Brain pericyte (primary cell): ENCODE data around the gene BPIFA2.
"Not testable (repeated sequence)": the region's sequence is repeated elsewhere in the genome, so short reads cannot be mapped to it uniquely, and the experiment has no call there.

Source experiments
- DNase-seq: peaks from one replicate; pipeline ENCODE4 v3.0.0-alpha.2; 2012; ENCODE audit warnings: low read depth, low spot score

BPIFA2 gene, protein sequence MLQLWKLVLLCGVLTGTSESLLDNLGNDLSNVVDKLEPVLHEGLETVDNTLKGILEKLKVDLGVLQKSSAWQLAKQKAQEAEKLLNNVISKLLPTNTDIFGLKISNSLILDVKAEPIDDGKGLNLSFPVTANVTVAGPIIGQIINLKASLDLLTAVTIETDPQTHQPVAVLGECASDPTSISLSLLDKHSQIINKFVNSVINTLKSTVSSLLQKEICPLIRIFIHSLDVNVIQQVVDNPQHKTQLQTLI

DNA sequence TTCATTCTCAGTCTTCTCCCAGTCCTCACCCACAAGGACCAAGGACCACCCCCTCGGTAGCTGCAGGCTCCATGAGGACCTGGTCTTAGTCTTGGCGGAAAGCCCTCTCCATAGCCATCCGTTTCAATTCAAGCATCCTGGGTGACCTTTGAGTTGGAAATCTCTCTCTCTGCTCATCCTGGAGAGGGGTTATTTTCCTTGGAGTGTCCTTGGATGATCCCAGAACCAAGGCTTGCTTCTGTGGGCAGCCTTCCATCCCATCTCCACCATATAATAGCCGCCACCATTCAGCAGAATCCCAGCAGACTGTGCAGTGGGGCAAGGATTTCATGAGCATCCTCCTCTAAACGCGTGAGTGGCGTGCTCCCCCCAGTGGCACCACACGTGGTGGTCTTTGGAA is at the start of gene BPIFA2:
Gene BPIFA2 (plus strand): TSS at position 301 of the 400 bp plus-strand sequence. CDS start 987 bp downstream, outside the sequence.
- no peak for DNase-seq

GRCh38 chr20:33119725-33120720 is 47.9 kb upstream of the BPIFA2 start:
- no peak for DNase-seq

GRCh38 chr20:33120934-33121333 is 47.0 kb upstream of the BPIFA2 start:
- DNase-seq, result no peak

DNA sequence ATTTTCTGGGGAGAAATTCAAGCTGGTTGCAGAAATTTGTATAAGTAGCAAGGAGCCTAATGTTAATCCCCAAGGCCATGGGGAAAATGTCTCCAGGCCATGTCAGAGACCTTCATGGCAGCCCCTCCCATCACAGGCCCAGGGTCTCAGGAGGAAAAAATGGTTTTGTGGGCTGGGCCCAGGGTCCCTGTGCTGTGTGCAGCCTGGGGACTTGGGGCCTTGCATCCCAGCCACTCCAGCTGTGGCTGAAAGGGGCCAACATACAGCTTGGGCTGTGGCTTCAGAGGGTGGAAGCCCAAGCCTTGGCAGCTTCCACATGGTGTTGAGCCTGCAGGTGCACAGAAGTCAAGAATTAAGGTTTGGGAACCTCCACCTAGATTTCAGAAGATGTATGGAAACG is 45.7 kb upstream of the BPIFA2 start:
- not testable (repeated sequence) for DNase-seq

DNA sequence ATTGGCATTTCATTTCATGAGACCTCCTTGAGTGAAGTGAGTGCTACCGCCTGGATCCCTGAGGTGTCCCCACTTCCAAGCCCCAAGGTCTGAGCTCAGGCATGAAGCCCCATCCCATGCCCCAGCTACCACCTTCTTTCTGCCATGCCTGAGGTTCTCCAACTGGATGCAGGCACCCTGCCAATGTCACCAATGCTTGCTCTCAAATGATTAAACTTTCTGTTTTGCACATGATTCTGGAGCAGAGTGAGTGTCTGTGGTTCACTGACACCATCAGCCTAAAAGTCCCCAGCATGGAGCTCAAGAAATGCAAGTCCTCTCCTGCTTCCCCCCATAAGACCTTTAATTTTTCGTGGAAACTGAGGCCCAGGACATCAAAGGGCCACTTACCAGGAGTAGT is 43.7 kb upstream of the BPIFA2 start:
- no peak for DNase-seq

DNA sequence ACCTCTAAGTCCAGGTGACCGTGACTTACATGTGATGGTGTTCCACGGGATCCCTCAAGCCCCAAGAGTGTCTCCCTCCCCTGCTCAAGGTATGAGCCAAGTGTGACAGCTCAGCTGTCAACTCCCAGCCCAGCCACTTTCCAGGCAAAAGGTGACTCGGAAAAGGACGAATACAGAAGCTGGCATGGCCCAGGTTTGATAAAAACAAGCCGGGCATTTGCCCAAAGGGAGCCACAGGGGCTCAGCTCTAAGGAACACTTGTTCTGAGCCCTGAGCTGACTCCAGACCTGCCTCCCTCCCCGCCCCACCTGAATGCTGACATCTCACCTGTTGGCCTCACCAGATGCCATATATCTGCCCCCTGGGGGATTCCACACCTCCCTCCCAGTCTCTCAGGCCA is 43.0 kb upstream of the BPIFA2 start:
- DNase-seq, result no peak

DNA sequence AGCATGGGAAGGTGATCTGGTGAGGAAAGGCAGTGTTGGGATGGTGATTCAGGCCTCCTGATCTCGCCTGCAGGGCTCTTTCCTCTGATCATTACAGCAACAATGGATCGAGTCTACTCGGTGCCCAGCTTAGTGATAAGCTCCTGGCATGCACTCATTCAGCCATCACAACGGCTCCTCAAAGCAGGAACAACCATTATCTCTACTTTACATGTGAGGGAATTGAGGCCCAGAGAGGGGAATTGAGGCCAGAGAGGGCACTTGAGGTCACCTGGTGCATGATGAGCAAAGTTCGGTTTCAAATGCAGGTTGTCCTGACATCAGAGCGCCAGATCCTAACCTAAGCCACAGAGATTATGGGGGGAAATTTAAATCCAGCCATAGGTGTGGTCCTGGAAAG is 42.0 kb upstream of the BPIFA2 start:
- DNase-seq, result no peak

DNA sequence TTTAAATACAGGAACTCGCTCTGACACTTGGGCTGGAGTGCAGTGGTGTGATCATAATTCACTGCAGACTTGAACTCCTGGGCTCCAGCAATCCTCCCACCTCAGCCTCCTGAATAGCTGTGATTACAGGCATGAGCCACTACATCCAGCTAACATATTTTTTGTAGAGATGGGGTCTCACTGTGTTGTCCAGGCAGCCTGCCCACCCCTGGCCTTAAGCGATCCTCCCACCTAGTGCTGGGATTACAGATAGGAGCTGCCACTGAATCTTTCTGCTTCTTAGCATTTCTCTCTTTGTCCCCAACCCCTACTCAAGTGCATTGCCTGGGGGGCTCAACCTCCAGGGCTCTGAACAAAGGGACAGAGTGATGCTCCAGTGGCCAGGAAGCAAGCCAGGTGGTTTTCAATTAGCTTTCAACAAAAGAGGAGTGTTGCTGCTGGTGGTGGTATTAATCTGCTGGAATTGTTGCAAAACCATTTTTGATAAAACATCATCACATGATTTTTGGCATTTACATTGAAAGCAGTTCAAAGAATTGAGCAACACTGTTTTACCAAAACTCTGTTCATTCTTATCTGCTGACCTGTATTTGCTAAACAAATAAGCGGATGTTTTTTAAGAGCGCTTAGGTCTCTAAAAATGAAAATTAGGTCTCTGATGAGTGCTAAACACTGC is 40.4 kb upstream of the BPIFA2 start:
- no peak for DNase-seq

DNA sequence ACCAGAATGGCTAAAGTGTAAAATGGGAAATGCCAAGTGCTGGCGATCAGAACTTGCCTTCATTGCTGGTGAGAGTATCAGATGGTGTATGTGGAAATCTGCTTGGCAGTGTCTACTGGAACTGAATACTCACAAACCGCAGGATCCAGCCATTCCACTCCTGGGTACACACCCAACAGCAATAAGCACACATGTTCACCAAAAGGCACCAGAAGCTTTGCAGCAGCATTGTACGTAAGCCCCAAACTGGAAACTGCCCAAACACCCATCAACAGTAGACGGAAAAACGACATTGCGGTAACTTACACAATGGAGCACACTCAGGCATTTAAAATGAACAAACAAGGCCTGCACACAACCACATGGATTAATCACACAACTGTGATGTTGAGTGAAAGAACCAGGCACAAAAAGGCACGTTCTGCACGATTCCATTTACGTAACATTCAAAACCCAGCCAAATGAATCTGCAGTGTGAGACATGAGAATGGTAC is 37.3 kb upstream of the BPIFA2 start:
- no peak for DNase-seq

GRCh38 chr20:33131949-33132473 is 35.9 kb upstream of the BPIFA2 start:
- no peak for DNase-seq

DNA sequence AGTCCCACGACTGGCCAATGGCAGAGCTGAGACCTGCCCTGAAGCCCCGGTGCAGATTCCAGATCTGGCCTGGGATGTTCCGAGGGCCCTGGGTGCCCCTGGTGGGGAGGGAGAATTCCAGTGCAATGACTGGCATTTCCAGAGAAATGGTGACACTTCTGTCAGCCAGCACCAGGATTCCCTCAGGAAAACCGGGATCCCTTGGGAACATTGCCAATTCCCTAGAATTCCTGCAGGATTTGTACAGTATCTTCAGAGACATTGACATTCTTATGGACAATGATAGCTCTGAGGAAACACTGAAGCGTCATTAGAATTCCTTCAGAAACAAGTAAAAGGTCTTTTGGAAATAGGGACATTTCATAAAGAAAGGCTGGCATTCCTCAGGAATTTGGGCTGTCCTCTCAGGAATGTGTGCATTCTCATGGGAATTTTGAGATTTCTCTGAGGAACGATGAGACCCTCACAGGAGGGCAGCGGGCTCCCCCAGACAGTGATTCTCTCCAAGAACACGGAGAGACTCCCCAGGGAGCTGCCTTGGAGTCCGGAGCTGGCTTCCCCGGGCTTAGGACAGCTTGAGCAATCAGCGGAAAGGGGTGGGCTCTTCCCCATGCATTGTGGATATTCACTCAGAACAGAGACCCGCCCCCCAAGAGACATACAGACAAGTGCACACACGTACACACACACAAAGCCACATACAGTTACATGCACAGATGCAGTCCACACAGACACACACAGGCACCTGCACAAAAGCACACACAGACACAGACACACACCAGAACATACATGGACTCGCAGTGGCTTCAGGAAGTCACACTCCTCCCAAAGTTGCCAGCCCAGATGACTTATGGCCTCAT is 35.2 kb upstream of the BPIFA2 start:
- DNase-seq, result no peak

- no peak for DNase-seq
These were observed 34.5 kb upstream of the BPIFA2 start for GRCh38 chr20:33133373-33133941.

- DNase-seq, result no peak
These were observed 30.8 kb upstream of the BPIFA2 start for GRCh38 chr20:33137195-33137594.

DNA sequence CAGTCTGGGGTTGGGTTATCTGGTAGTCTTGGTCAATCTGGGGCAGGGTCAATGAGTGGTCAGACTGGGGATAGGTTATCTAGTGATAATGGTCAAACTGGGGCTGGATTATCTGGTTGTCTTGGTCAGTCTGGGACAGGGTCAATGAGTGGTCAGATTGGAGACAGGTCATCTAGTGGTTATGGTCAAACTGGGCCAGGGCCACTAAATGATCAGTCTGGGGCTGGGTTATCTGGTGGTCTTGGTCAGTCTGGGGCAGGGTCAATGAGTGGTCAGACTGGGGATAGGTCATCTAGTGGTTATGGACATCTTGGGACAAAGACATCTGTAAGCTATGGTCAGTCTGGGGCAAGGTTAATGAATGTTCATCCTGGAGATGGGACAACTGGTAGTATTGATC is 28.5 kb upstream of the BPIFA2 start:
- no peak for DNase-seq

- DNase-seq, result no peak
These were observed 22.4 kb upstream of the BPIFA2 start for GRCh38 chr20:33145521-33145920.

GRCh38 chr20:33147299-33147698 is 20.7 kb upstream of the BPIFA2 start:
- no peak for DNase-seq

DNA sequence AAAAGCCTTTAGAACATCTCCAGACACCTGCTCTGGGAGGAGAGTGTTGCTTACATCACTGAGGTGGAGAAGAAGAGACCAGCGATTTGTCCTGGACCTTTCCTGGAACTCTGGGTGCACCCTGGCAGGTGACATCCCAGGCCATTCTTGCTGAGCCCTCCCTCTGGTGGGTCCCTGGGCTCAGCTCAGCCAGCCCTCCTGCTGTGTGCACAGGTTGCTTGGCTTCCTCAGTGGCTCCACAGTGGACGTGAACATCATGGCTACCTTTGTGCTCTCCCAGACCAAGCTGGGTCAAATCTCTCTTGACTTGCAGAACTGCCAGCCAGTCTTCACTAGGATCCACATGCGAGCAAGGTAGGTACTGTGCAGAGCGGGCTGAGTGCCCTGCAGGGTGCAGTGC is 19.9 kb upstream of the BPIFA2 start:
- no peak for DNase-seq

DNA sequence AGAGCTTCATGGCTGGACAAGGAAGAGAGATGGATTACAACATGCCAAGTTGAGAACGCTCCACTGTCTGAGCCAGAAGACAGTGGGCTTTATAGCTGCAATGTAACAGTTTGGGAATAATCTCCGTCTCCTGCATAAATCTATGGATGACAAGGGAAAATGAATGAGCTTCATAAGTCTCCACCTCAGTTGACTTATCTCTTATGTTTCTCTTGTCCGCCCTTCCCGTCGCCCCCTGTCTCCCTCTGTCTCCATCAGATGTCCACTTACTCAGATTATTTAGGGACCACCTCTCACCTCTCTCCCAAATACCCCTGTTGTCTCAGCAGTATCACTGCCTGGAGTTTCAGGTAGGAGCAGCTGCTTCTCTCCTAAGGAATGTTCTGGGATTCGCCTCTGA is 13.7 kb upstream of the BPIFA2 start:
- no peak for DNase-seq

DNA sequence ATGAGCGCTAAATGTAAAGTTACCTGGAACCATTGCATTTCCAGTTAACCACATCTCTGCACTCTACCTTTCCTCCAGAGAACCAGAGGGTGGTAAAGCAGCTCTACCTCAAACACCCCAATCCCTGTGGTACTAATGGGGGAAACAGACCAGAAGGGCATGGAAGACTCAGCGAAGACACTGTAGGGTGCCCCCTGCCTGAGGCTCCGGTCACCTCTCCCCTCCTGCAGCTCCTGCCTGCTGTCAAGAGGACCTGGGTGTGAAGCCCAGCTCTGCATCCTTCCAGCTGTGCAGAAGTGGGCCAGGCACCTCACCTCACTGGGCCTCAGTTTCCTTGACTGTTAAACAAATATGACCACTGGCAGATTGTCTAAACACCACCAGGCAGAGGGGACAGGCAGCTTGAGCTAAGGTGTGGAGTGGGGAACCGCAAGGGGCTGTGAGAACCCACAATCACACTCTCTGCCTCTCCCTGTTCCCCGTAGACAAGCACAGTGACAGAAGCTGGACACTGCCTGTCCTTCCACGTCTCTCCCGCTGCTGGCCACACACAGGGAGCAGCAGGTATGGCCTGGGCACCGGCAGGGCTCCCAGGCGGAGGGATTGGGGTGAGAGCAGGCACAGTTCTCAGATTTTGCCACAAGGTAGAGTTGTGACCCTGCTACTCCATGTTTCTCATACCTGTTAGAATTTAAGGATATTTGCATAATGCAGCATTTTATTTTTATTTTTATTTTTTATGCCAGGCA is 9.1 kb upstream of the BPIFA2 start:
- DNase-seq, result no peak

DNA sequence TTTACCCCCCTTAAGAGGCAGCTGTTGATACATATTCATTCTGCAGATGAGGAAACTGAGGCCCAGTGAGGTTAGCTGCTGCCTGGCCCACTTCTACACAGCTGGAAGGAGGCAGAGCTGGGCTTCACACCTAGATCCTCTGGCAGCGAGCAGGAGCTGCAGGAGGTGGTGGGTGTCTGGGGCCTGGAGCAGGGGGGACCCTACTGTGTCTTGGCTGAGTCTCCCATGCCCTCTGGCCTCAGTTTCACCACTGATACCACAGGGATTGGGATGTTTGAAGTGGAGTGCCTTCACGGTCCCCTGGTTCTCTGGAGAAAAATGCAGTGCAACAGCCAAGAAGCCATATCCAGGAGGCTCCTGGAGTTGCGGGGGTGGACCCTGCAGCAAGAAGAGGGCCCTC is 8.2 kb upstream of the BPIFA2 start:
- no peak for DNase-seq
